Osteocyte (in vitro differentiated cells): Measurements from ENCODE around the gene MAPK7. TPM values are rescaled to one million over a fixed set of nuclear protein-coding genes. Genes with fewer than 3 reads are reported as not detected.
A peak's percentile ranks its signal among the peaks of the same experiment; 100 is the strongest.

Experiments
- DNase-seq: peaks from one replicate; pipeline ENCODE4 v3.0.0; 2021; ENCODE audit warnings: mixed read lengths; ENCODE audit not compliant: unreplicated experiment; ENCODE audit errors: extremely low spot score
- H3K27ac Mint-ChIP-seq: one replicate; pipeline ENCODE4 v1.8.0; 2021; ENCODE audit warnings: mild to moderate bottlenecking, mixed read lengths; ENCODE audit not compliant: unreplicated experiment
- H3K27me3 Mint-ChIP-seq: one replicate; pipeline ENCODE4 v1.8.0; 2021; ENCODE audit warnings: mixed read lengths; ENCODE audit not compliant: unreplicated experiment
- H3K36me3 Mint-ChIP-seq: one replicate; pipeline ENCODE4 v1.8.0; 2021; ENCODE audit warnings: mixed read lengths; ENCODE audit not compliant: unreplicated experiment
- H3K4me1 Mint-ChIP-seq: one replicate; pipeline ENCODE4 v1.8.0; 2021; ENCODE audit warnings: mixed read lengths; ENCODE audit not compliant: unreplicated experiment
- H3K4me3 Mint-ChIP-seq: one replicate; pipeline ENCODE4 v1.8.0; 2021; ENCODE audit warnings: mild to moderate bottlenecking, moderate library complexity, mixed read lengths; ENCODE audit not compliant: unreplicated experiment
- H3K9me3 Mint-ChIP-seq: one replicate; pipeline ENCODE4 v1.8.0; 2021; ENCODE audit warnings: mixed read lengths; ENCODE audit not compliant: unreplicated experiment
- CTCF ChIP-seq: fragments of 200-600 bp; sonication (generic); IDR thresholded peaks from 2 replicates; pipeline ENCODE4 v1.5.0; 2021; ENCODE audit warnings: antibody characterized with exemption, mild to moderate bottlenecking, moderate library complexity
- long read RNA-seq: library from polyadenylated mRNA; unstranded; transcript quantifications from one replicate; pipeline ENCODE4 v2.0.0, GENCODE V29; 2021
- total RNA-seq: library from RNA; stranded (reverse); gene quantifications from 2 replicates; pipeline ENCODE4 v1.2.1, GENCODE V29; 2021

The MAPK7 gene
- 33.9 and 37.1 TPM in 2 replicates for total RNA-seq
- long read RNA-seq, full-length matches to known transcripts: 1 of 1 reads
- long read RNA-seq, partial matches to known transcripts: 0 of 1 reads
- long read RNA-seq, other reads (novel, unspliced or antisense): 0 of 1 reads

DNA sequence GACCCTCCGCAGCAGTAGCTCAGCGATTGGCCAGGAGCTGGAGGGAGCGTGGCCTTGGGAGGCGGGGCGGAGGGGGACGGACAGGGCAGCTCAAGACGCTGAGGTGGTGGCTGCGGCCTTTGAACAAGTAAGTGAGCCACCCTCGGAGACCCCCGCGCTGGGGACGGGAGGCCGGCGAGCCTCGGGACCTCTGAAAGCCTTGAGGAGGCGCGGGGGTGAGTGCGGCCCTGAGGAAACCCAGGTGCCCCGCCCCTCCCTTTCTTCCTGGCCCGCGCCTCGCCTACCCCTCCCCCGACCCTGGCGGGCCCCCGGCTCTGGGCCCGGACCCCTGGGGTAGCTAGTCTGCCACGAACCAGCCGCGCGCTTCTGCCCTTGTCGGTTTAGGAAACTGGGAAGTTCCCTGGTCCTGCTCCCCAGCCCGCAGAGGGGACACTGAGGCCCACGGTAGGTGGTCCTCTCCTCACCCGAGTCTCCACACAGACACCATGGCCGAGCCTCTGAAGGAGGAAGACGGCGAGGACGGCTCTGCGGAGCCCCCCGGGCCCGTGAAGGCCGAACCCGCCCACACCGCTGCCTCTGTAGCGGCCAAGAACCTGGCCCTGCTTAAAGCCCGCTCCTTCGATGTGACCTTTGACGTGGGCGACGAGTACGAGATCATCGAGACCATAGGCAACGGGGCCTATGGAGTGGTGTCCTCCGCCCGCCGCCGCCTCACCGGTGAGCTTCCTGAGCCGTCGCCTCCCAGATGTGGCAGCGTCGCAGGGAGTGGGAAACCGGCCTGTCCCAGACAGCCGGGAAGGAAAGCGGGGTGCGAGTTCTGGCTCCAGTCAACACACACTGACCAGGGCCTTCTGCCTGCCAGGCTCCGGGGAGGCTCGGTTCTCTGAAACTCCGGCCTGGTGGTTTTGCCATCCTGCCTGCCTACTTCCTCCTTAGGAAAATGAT is at the start of gene MAPK7:
MAPK7 (plus strand) TSS at position 83 of the 945 bp plus-strand sequence; CDS start at position 486, 403 bp downstream.
- H3K9me3 Mint-ChIP-seq: no peaks in the 10 kb centered on the region
- H3K4me1 Mint-ChIP-seq: peaks cover 22% of the 10 kb centered on the region
- H3K36me3 Mint-ChIP-seq: peaks cover 18% of the 10 kb centered on the region
- H3K27ac Mint-ChIP-seq: peak within 1 kb of the TSS; percentile 100
- no peaks in the 10 kb centered on the region for H3K27me3 Mint-ChIP-seq
- H3K4me3 Mint-ChIP-seq: peak within 1 kb of the TSS; percentile 100
- DNase-seq: no peak
- TF ChIP-seq CTCF: no peak

DNA sequence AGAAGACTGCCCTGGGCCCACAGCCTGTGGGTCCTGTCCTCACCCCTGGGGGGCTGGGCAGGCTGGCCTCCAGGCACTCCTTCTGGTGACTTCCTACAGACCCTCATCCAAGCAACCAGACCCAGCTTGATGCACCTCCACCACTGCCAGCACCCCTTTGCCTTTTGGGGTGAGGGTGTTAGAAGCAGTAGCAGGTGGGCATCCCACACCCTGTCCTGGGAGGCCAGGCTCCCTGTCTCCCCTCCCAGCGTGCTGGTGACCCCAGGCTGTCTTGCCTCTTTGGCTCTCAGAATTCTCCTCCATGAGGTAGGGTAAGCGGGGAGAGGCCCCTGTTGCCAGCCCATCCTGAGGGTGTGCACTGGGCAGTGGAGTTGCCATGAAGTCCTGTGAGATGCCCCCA is 49.2 kb upstream of the MAPK7 start:
- no peaks in the 10 kb centered on the region for H3K9me3 Mint-ChIP-seq
- H3K4me3 Mint-ChIP-seq: no peak overlapping the region
- H3K4me1 Mint-ChIP-seq: peaks cover 41% of the 10 kb centered on the region
- no peak overlapping the region for H3K27ac Mint-ChIP-seq
- peaks cover 20% of the 10 kb centered on the region for H3K36me3 Mint-ChIP-seq
- DNase-seq: no peak
- TF ChIP-seq CTCF: no peak
- H3K27me3 Mint-ChIP-seq: no peaks in the 10 kb centered on the region

DNA sequence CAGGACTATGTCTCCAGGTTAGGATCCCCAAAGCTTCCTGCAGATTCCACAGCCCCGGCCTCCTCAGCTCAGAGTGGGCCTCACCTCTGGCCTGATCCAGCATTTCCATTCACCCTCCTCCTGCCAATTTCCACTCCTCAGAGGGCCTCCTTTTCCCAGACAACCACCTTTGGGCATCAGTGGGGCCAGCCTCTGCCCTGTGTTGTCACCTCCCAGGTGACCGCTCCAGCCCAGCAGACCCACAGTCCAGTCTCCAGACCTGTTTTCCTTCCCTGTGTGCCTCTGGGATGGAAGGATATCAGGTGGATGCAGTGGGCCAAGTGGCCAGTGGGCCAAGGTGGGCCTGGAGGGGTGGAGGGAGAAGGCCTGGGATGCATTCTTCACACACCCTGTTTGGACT is 48.5 kb upstream of the MAPK7 start:
- Mint-ChIP-seq H3K4me1 (peaks cover 43% of the 10 kb centered on the region), H3K27me3 (no peaks in the 10 kb centered on the region), H3K4me3 (no peak overlapping the region), H3K36me3 (peaks cover 18% of the 10 kb centered on the region), H3K9me3 (no peaks in the 10 kb centered on the region), H3K27ac (peak overlapping the region; percentile 68)
- no peak for DNase-seq
- no peak for TF ChIP-seq CTCF

- no peak overlapping the region for H3K4me3 Mint-ChIP-seq
- H3K27me3 Mint-ChIP-seq: no peaks in the 10 kb centered on the region
- H3K9me3 Mint-ChIP-seq: no peaks in the 10 kb centered on the region
- TF ChIP-seq CTCF: no peak
- no peak for DNase-seq
- peaks cover 44% of the 10 kb centered on the region for H3K4me1 Mint-ChIP-seq
- H3K27ac Mint-ChIP-seq: peak overlapping the region; percentile 68
- peaks cover 14% of the 10 kb centered on the region for H3K36me3 Mint-ChIP-seq
These were observed 48.0 kb upstream of the MAPK7 start for GRCh38 chr17:19330271-19330670.

- Mint-ChIP-seq H3K4me3 (no peak overlapping the region), H3K27me3 (no peaks in the 10 kb centered on the region), H3K36me3 (peaks cover 10% of the 10 kb centered on the region), H3K9me3 (no peaks in the 10 kb centered on the region), H3K4me1 (peaks cover 42% of the 10 kb centered on the region), H3K27ac (peak overlapping the region; percentile 68)
- peak; percentile 10 for TF ChIP-seq CTCF
- no peak for DNase-seq
These were observed 47.2 kb upstream of the MAPK7 start for GRCh38 chr17:19331134-19331533.
